HG03095 (cell line): ENCODE measurements around the gene RNU6-9.

Experiments used
- ATAC-seq: cut with Tn5 transposase; IDR thresholded peaks from one replicate; pipeline ENCODE4 v1.9.1; 2021; ENCODE audit warnings: moderate library complexity; ENCODE audit not compliant: unreplicated experiment

RNU6-9 gene

DNA sequence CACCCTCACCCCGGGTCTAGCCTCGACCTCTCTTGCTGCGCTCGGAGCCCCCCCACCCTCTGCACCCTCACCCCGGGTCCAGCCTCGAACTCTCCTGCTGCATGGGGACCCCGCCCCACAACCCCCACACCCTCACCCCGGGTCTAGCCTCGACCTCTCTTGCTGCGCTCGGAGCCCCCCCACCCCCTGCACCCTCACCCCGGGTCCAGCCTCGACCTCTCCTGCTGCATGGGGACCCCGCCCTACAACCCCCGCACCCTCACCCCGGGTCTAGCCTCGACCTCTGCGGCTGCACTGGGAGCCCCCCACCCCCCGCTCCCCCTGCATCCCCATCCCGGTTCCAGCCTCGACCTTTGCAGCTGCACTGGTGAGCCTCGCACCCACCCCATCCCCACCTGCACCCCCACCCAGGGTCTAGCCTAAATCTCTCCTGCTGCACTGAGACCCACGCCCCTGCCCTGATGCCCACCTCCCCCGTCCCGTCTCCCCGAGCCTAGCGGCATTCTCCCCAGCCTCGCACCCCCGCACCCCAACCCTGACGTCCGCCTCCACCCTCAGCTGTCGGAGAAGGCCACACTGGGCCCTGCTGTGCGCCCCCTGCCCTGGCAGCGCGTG is 32.0 kb upstream of the RNU6-9 start:
- no peak for ATAC-seq

- ATAC-seq = no peak
Measured at GRCh38 chr19:861756-862580, 31.3 kb upstream of the RNU6-9 start.

GRCh38 chr19:862581-863314 is 30.5 kb upstream of the RNU6-9 start:
- no peak for ATAC-seq

DNA sequence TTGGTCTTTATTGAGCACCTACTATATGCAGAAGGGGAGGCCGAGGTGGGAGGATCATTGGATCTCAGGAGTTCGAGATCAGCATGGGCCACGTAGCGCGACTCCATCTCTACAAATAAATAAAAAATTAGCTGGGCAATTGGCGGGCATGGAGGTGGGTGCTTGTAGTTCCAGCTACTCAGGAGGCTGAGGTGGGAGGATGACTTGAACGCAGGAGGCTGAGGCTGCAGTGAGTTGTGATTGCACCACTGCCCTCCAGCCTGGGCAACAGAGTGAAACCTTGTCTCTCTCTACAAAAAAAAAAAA is 30.0 kb upstream of the RNU6-9 start:
- no peak for ATAC-seq

GRCh38 chr19:866769-867300 is 26.4 kb upstream of the RNU6-9 start:
- ATAC-seq = no peak

- ATAC-seq = no peak
Measured at GRCh38 chr19:867301-867793, 25.9 kb upstream of the RNU6-9 start.

GRCh38 chr19:867855-868457 is 25.3 kb upstream of the RNU6-9 start:
- no peak for ATAC-seq

- ATAC-seq = no peak
Measured at GRCh38 chr19:868458-869244, 24.6 kb upstream of the RNU6-9 start.

GRCh38 chr19:869245-870177 is 23.8 kb upstream of the RNU6-9 start:
- ATAC-seq = no peak

- ATAC-seq = no peak
Measured at GRCh38 chr19:870314-870713, 23.0 kb upstream of the RNU6-9 start.

- ATAC-seq = no peak
Measured at GRCh38 chr19:870963-871401, 22.3 kb upstream of the RNU6-9 start.

DNA sequence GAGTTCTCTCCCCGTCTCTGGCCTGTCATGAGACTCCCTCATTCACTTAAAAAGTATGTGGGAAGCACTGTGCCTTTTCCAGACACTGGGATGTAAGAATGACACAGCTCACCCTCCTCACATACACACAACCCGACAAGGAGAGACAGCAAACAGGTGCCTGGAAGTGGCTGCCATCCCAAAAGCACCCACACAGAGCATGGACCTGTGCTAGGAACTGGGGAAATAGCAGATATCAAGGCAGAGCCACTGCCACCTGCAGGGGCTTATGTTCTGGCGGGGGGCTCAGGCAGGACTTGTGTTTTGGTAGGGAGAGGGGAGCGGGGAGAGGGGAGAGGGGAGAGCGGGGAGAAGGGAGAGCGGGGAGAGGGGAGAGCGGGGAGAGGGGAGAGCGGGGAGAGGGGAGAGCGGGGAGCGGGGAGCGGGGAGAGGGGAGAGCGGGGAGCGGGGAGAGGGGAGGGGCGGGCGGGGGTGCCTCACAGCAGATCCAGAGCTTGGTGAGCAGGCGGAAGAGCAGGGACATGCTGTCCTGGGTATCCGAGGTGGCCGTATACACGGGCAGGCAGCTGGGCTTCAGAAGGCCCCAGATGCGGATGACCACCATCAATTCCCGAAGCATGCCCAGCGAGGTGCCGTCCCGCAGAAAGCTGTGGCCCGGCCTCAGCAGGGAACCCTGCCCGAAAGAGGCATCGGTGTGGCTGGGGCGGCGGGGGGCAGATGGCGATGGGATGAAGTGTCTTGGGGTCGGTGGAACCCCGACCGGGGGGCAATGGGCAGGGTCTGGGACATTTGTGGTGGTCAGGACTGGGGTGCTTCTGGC is 21.6 kb upstream of the RNU6-9 start:
- no peak for ATAC-seq

DNA sequence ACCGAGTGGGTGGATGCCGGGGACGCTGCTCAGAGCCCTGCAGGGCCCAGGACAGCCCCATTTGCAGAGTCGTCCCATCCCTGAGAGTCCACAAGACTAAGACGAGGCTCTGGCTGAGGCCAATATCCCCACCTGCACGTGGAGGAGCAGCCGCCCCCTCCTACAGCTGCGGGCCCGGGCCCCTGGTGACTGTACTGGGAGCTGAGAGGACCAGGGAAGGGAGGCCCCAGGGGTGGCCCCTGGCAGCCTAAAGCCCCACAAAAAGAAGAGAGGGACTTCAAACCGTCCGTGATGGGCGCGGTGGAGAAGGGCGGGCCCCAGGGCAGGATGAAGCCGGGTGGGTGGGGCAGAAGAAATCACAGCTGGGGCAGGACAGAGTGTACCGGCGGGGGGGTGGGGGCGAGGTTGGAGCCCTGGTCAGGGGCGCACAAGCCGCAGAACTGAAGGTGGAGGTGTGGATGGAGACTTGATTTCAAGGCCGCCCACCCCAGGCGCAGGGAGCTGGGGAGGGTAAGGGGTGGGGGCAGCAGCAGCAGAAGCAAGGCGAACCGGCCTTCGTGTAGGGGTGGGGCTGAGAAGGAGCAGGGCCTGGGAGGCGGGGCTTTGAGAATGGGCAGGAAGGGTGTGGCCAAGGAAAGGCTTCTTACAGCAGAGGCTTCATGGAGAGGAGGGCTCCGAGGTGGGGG is 20.9 kb upstream of the RNU6-9 start:
- ATAC-seq = no peak

GRCh38 chr19:873084-873483 is 20.2 kb upstream of the RNU6-9 start:
- ATAC-seq = no peak

- ATAC-seq = no peak
Measured at GRCh38 chr19:873561-874041, 19.7 kb upstream of the RNU6-9 start.

DNA sequence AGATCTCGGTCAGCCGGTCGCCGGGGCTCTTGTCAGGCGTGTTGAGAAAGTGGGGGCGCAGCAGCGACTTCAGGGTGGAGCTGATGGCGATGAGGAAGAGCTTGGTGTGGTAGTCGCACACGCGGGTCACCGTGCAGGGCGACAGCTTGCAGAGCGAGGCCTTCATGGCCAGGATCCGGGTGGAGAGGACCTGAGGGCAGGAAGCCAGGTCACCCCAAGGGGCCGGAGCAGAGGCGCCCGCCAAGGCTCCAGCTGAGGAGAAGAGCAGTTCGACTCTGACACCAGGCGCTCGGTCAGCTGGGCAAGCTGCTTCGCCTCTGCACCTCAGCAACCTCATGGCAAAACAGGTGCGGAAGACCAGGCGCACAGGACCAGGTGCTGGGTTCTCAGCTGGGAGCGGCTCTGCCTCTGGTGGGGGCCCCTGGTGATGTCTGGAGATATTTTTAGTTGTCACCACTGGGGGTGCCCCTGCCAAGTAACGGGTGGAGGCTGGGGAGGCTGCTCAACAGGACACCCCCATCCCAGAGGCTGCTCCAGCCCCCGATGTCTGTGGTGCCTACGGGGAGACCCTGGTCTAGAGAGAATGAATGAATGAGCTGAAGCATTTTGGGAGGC is 17.9 kb upstream of the RNU6-9 start:
- ATAC-seq = no peak

GRCh38 chr19:876089-876488 is 17.2 kb upstream of the RNU6-9 start:
- ATAC-seq = no peak
